Keratinocyte (primary cell): Measurements from ENCODE around the gene SLC35A2. TPM values are rescaled to one million over a fixed set of nuclear protein-coding genes. Genes with fewer than 3 reads are reported as not detected.

Experiments
- DNase-seq: peaks from one replicate; pipeline ENCODE4 v3.0.0-alpha.2; 2011; ENCODE audit warnings: low read depth, missing footprints, low spot score
- FAIRE-seq: peaks from 2 replicates; lab custom pipeline; 2011; peaks lifted over from hg19 to GRCh38; lab: Jason Lieb, UNC
- H2AFZ ChIP-seq: 2 replicates; pipeline ENCODE4 v1.6.0; 2012; ENCODE audit warnings: low read length, control low read depth, inconsistent platforms; ENCODE audit not compliant: control insufficient read depth
- H3K27ac ChIP-seq: 2 replicates; pipeline ENCODE4 v1.5.1; 2011; ENCODE audit warnings: low read length; ENCODE audit not compliant: control insufficient read depth, insufficient read depth
- H3K27me3 ChIP-seq: 3 replicates; pipeline ENCODE4 v1.6.0; 2011; ENCODE audit warnings: low read length; ENCODE audit not compliant: control insufficient read depth, insufficient read depth; ENCODE audit errors: extremely low read depth
- H3K36me3 ChIP-seq, 2 experiments: 2 replicates in 1 of 2; 3 replicates in 1 of 2; pipeline ENCODE4 v1.5.1; 2011; ENCODE audit warnings: low read length in 2 of 2, mild to moderate bottlenecking in 1 of 2; ENCODE audit not compliant: control insufficient read depth in 2 of 2, insufficient read depth in 2 of 2; ENCODE audit errors: extremely low read depth in 1 of 2
- H3K4me1 ChIP-seq: 3 replicates; pipeline ENCODE4 v1.5.1; 2011; ENCODE audit warnings: low read length; ENCODE audit not compliant: control insufficient read depth, insufficient read depth; ENCODE audit errors: extremely low read depth
- H3K4me2 ChIP-seq: 3 replicates; pipeline ENCODE4 v1.6.0; 2011; ENCODE audit warnings: low read depth, low read length; ENCODE audit not compliant: control insufficient read depth, insufficient read depth; ENCODE audit errors: extremely low read depth
- H3K4me3 ChIP-seq, 3 experiments: fragments of 200-600 bp in 1 of 3; sonication (generic) in 1 of 3; 2 replicates in 2 of 3; 3 replicates in 1 of 3; pipeline ENCODE4 v1.5.1; 2011 to 2016; ENCODE audit warnings: low read length in 3 of 3, mild to moderate bottlenecking in 3 of 3, control low read depth in 2 of 3, inconsistent platforms in 1 of 3, low read depth in 1 of 3, mixed read lengths in 1 of 3, mixed run types in 1 of 3, moderate library complexity in 1 of 3; ENCODE audit not compliant: control insufficient read depth in 2 of 3, insufficient read depth in 2 of 3; ENCODE audit errors: extremely low read depth in 1 of 3
- H3K79me2 ChIP-seq: 2 replicates; pipeline ENCODE4 v1.6.0; 2012; ENCODE audit warnings: low read length; ENCODE audit not compliant: control insufficient read depth, insufficient read depth
- H3K9ac ChIP-seq: 3 replicates; pipeline ENCODE4 v1.6.0; 2011; ENCODE audit warnings: low read length; ENCODE audit not compliant: control insufficient read depth, insufficient read depth; ENCODE audit errors: extremely low read depth
- H3K9me1 ChIP-seq: 3 replicates; pipeline ENCODE4 v1.6.0; 2011; ENCODE audit warnings: low read length; ENCODE audit not compliant: control insufficient read depth, insufficient read depth; ENCODE audit errors: extremely low read depth
- H3K9me3 ChIP-seq: 2 replicates; pipeline ENCODE4 v1.5.1; 2012; ENCODE audit warnings: low read depth, low read length; ENCODE audit not compliant: control insufficient read depth
- H4K20me1 ChIP-seq: 3 replicates; pipeline ENCODE4 v1.6.0; 2011; ENCODE audit warnings: low read length; ENCODE audit not compliant: control insufficient read depth, insufficient read depth; ENCODE audit errors: extremely low read depth
- CTCF ChIP-seq, 3 experiments: IDR thresholded peaks in 1 of 3; conservative IDR thresholded peaks in 1 of 3; optimal IDR thresholded peaks in 1 of 3; 2 replicates in 2 of 3; 3 replicates in 1 of 3; pipeline versions ENCODE3 to v1.5.1; 2011; ENCODE audit warnings: low read length in 3 of 3, mild to moderate bottlenecking in 3 of 3, moderate library complexity in 2 of 3, control low read depth in 1 of 3, inconsistent platforms in 1 of 3; ENCODE audit not compliant: insufficient read depth in 2 of 3; ENCODE audit errors: extremely low read depth in 1 of 3
- EZH2 ChIP-seq: IDR thresholded peaks from one replicate; pipeline ENCODE4 v1.6.1; 2012; ENCODE audit warnings: inconsistent platforms, mild to moderate bottlenecking, low read length, moderate library complexity
- dilution Hi-C: fragments of 300-500 bp; cut with MboI; formaldehyde crosslinking; loops from one replicate; pipeline ENCODE4 v1.7.0; 2020; ENCODE audit warnings: low sequenced_read_pairs; ENCODE audit not compliant: extremely low pct_ligation_motif_present
- polyA plus RNA-seq, 5 experiments: library from polyadenylated mRNA; depleted of rRNA in 3 of 5; stranded (reverse) in 3 of 5; stranded (forward) in 1 of 5; unstranded in 1 of 5; fragments of >200 nt; gene quantifications; 1 replicate in 1 of 5; 2 replicates in 3 of 5; 3 replicates in 1 of 5; pipeline versions ENCODE4 v1.2.1 to v1.2.3, GENCODE V29; 2011 to 2012; ENCODE audit warnings: missing spikeins in 2 of 5, low read depth in 1 of 5, low replicate concordance in 1 of 5

The SLC35A2 gene
- polyA plus RNA-seq, 1 donor (not counting 4 experiments of a cell fraction or from before 2014, with no cell fraction given): 39.4 TPM

DNA sequence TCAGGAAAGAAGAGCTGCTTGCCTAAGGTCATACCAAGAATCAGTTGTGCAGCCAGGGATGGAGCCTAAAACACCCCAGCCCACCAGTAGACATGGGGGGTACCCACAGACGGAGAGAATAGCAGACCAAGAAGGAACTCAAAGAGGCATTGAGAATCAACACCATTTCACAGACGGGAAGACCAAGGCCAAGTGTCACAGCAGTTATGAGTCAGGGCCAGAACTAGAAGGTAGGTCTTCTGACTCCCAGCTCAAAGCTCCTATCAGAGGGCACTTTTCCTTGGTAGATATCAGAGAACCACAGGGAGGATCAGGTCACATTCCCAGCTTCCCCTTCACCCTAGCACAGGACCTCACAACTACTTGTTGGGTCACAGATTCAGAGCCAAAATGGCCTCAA, 31.4 kb upstream of the SLC35A2 start:
- TF ChIP-seq CTCF (optimal IDR thresholded peaks at IDR 0.05 in 1 of 3, IDR thresholded peaks at IDR 0.05 in 1 of 3, conservative IDR thresholded peaks at IDR 0.05 in 1 of 3; ENCODE audit: extremely low read depth in 1 of 3, insufficient read depth in 2 of 3, low read length in 3 of 3) (no peak), EZH2 (no peak)

GRCh38 chrX:48940404-48940955, 29.0 kb upstream of the SLC35A2 start:
- Histone ChIP-seq H3K36me3 (peaks cover 2 to 6% of the 10 kb centered on the region in 2 experiments), H3K4me1 (no peaks in the 10 kb centered on the region), H4K20me1 (no peaks in the 10 kb centered on the region), H3K9me3 (no peaks in the 10 kb centered on the region), H3K4me3 (no peak overlapping the region), H3K4me2 (no peak overlapping the region), H2AFZ (no peak overlapping the region), H3K27me3 (no peaks in the 10 kb centered on the region), H3K9me1 (no peaks in the 10 kb centered on the region), H3K27ac (no peak overlapping the region), H3K79me2 (peaks cover 35% of the 10 kb centered on the region), H3K9ac (no peak overlapping the region)
- DNase-seq: no peak
- FAIRE-seq: no peak
- dilution Hi-C loops: no loop called here
- no peak for TF ChIP-seq EZH2

More for the DNA sequence above, 31.4 kb upstream of the SLC35A2 start:
- H3K4me2 ChIP-seq: no peak overlapping the region
- DNase-seq: no peak
- H3K27me3 ChIP-seq: no peaks in the 10 kb centered on the region
- H2AFZ ChIP-seq: no peak overlapping the region
- no peak overlapping the region for H3K4me3 ChIP-seq
- H4K20me1 ChIP-seq: no peaks in the 10 kb centered on the region
- H3K4me1 ChIP-seq: no peaks in the 10 kb centered on the region
- no peaks in the 10 kb centered on the region for H3K9me3 ChIP-seq
- H3K9me1 ChIP-seq: no peaks in the 10 kb centered on the region
- H3K36me3 ChIP-seq: peaks cover 4 to 6% of the 10 kb centered on the region in 2 experiments
- H3K79me2 ChIP-seq: peaks cover 43% of the 10 kb centered on the region
- FAIRE-seq: no peak
- H3K27ac ChIP-seq: no peak overlapping the region
- H3K9ac ChIP-seq: no peak overlapping the region
- dilution Hi-C loops: no loop called here
